HG03342 (cell line): Measurements from ENCODE around the gene ARF4.

Source experiments
- ATAC-seq: cut with Tn5 transposase; IDR thresholded peaks from one replicate; pipeline ENCODE4 v1.9.1; 2021; ENCODE audit warnings: mild to moderate bottlenecking, moderate library complexity; ENCODE audit not compliant: unreplicated experiment

Gene ARF4

DNA sequence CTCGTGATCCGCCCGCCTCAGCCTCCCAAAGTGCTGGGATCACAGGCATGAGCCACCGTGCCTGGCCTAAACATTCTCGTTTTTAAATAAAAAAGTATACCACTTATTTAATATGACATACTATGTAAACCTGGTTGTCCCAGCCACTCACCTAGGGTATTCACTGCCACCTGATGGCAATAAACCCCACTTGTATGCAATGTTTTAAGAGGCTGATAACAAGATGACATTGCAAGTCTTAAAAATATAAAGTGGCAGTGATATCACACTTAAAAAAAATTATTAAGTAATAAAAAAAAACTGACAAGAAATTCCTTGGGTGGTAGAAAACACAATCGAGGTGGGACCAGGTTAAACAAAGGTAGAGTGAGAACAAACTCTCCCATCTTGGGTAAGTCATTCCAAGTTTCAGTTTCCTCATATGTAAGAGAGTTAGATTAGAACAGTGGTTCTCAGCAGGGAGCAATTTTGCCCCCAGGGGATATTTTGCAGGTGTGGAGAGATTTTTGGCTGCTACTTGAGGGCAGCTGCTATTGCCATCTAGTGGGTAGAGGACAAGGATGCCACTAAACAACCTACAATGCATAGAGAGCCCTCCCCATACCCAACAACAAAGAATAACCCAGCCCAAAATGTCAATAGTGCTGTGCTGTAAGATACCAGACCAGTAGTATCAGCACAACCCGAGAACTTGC, 14.5 kb downstream of the ARF4 start:
- no peak for ATAC-seq

GRCh38 chr3:57577801-57578200, 19.3 kb downstream of the ARF4 start:
- no peak for ATAC-seq

DNA sequence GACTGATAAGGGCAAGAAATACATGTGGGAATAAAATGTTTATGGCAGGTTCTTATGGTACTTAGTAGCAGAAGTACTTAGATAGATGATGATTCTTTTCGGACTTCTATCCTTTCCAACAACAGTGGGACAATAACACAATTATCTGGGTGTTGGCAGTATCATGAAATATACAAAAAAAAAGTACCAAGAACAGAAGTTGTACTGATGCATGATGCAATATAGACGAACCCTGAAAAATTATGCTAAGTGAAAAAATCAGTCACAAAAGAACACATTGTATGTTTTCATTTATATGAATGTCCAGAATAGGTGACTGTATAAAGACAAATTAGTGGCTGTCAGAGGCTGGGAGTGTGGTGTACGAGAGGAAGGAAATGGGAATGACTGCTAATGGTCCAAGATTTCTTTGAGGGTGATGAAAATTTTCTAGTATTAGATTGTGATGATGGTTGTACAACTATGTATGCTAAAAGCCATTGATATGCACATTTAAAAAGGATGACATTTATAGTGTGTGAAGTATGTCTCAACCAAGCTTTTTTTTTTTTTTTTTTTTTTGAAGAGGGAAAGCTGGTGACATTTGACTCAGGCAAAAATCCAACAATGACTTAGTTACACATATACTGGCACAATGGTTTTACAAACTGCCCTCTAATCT, 21.0 kb downstream of the ARF4 start:
- no peak for ATAC-seq

DNA sequence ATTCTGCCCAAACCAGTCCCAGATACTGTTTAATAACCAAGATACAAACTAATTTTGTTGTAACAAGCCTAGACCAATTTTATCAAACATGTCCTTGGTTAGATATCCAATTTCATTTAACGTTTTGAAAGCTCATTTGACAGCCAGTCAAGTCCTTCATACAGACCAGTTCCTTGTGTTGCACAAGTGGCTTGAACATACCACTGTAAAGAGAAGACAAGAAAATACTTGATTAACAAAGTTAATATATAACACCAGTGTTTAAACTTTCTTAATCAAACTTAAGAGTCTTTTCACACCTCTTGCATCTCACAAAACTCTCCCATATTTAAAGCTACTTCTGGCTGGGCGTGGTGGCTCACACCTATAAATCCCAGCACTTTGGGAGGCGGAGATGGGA, 25.0 kb downstream of the ARF4 start:
- no peak for ATAC-seq

DNA sequence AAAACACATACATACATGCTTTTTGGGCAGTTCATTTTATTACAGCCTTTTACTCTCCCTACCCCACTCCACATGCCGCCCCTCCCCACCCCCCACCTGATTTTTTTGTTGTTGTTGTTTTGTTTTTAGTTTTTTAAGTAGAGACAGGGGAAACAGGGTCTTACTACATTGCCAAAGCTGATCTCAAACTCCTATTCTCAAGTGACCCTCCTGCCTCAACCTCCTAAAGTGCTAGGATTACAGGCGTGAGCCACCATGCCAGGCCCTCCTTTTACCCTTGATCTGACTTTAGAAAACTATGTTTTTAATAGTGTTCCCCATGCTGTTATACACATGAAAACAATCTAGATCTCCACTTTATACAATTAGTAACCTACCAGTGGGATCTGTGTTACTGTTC, 26.3 kb downstream of the ARF4 start:
- ATAC-seq = no peak

DNA sequence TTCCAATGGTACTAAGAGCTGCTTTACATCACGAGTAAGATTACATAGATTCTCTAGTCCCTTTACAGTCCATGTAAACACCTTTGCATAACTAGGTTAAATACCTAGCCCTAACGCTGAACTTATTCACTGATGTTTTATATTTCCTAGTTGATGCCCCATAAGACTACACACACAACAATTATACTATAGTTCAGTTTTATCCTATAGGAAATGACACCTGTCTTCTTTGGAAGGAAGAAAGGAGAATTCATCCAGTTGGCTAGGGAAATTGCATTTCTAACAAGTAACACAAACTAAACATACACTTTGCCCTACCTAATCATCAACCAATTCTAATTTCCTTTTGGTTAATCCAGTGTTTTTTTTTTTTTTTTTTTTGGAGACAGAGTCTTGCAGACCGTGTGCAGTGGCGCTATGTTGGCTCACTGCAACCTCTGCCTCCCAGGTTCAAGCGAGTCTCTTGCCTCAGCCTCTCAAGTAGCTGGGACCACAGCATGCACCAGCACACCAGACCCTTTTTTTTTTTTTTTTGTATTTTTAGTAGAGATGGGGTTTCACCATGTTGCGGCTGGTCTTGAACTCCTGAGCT, 27.2 kb downstream of the ARF4 start:
- ATAC-seq = no peak

GRCh38 chr3:57559526-57559925, 37.6 kb downstream of the ARF4 start:
- no peak for ATAC-seq

DNA sequence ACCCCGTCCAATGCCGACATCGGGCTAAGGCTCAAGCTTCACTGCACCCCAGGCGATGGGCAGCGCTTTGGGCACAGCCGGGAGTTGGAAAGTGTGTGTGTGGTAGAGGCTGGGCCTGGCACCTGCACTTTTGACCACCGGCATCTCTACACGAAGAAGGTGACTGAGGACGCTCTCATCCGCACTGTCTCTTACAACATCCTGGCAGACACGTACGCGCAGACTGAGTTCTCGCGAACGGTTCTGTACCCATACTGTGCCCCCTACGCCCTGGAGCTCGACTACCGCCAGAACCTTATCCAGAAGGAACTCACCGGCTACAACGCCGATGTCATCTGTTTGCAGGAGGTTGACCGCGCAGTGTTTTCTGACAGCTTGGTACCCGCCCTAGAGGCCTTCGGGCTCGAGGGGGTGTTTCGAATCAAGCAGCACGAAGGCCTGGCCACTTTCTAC, 40.0 kb downstream of the ARF4 start:
- ATAC-seq = no peak

DNA sequence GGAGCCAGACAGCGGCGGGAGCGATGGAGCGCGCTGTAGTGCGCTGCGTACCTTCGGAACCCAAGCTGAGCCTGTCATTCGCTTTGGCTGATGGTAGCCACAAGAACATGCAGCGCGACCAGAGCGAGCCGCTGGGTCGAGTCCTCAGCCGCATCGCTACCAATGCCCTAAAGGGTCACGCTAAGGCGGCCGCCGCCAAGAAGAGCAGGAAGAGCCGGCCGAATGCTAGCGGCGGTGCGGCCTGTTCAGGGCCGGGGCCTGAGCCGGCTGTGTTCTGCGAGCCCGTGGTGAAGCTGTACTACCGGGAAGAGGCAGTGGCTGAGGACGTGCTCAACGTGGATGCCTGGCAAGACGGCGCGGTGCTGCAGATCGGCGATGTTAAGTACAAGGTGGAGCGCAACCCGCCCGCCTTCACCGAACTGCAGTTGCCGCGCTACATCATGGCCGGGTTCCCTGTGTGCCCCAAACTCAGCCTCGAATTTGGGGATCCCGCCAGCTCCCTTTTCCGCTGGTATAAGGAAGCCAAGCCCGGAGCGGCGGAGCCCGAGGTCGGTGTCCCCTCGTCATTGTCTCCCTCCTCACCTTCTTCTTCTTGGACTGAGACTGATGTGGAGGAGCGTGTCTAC, 40.6 kb downstream of the ARF4 start:
- ATAC-seq = peak; percentile 27

GRCh38 chr3:57555738-57556458, 41.2 kb downstream of the ARF4 start, which contains the start of gene PDE12:
TSS of gene PDE12 (plus strand) at chr3:57556274. CDS start at chr3:57556380, 106 bp downstream.
- ATAC-seq = peak; percentile 79

DNA sequence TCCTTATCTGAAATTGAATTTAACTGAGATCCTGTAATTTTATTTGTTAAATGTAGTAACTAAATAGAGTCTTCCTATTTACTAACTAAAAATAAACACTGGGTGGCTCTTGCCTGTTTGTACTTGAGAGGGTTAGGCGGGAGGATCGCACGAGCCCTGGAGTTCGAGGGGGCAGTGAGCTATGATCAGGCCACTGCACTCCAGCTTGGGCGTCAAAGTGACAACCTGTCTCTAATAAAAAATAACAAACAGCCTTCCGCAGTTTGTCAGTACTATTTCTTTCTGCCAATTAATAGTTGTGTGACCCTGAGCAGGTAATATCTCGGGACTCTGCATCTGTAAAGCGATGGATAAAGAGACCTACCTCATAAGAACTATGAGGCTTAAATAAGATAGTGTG, 41.8 kb downstream of the ARF4 start:
- ATAC-seq = no peak

DNA sequence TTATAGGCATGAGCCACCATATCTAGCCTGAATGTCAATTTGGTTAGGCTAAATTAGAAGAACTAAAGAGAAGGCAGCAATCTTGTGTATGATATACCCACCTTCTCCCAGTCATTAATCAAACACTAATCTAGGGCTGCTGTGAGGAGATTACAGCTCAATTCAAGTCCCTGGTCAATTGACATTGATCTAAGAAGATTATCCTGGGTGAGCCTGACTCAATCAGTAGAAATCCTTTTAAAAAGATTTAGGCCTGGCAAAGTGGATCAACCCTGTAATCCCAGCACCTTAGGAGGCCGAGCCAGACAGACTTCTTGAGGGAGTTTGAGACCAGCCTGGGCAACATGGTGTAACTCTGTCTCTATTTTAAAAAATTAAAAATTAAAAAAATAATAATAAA, 50.5 kb downstream of the ARF4 start:
- ATAC-seq = no peak

DNA sequence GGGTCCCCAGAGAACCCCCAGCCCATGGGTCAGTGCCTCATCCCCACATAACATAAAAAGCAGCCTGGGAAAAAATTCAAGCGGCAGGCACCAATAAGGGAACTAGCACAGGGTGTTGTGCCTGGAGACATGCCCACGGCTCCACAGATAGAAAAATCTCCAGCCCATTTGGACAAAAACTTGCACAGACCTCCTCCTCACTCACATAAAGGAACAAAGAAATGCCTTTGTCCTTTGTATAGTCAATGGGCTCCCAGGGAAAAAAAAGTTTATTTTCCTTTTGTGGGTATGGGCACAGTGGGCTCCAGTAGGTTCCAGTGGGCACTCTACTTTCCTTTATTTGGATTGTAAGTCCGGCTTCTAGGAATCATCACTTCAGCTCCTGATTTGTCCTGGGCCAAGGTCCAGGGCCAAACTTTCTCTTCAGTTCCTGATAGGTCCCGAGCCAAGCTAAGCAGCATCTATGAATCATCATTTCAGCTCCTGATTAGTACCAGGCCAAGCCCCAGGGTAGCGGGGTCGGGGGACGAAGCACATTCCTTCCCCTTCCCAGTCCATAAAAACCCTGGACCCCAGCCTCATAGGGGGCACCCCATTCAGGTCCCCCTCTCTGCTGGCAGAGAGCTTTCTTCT, 51.4 kb downstream of the ARF4 start:
- no peak for ATAC-seq

- peak; percentile 70 for ATAC-seq
Observed at GRCh38 chr3:57544181-57545125, 52.7 kb downstream of the ARF4 start, which contains the start of gene DNAH12. TSS of gene DNAH12 (minus strand) at chr3:57544344. CDS start at chr3:57542870, 1,474 bp downstream.

DNA sequence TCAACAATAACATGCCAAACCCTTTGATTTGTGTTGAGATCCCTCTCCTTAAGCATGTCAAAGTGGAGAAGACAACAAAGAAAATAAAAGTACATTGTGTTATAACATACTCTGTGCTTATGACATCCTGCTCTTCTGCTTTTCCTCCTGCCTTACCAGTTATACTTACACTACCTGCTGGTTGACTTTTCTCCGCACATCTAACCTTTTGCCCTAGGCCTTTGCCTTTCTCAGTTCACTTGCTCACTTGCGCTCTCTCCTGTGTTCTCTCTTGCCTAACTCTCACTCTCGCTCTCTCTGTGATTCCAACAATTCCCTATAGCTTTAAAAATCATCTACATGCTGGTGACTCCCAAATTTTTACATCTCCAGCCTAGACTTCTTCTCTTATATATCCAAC, 58.7 kb downstream of the ARF4 start:
- ATAC-seq = no peak

DNA sequence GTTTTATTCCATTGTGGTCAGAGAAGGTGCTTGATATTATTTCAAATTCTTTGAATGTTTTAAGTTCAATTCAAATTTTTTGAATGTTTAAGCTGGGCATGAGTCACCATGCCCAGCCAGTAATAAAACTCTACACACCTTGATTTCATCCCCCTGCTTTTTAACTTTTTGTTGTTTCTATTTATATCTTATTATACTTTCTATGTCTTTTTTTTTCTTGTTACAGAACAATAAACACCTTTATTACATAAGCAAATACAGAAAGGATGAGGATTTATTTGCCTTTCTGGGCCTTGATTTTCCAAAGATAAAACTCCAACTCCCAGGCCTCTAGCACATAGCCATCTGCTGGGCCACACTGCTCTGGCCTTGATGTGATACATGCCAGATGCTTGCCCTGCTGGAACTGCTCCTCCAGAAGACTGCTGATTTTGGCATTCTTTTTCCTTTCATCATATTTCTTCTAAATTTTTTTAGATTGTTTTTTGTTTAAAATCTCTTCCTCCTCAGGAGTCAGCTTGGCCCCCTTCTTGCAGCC, 67.0 kb downstream of the ARF4 start:
- no peak for ATAC-seq
